Activated CD8-positive, alpha-beta memory T cell treated with anti-CD3 and anti-CD28 coated beads, Interleukin-2, amount 50 U/mL, for 48 hours (primary cell): ENCODE measurements around the gene SCTR.

Source experiments
- DNase-seq: peaks from one replicate; pipeline ENCODE4 v3.0.0-alpha.2; 2020

SCTR gene

DNA sequence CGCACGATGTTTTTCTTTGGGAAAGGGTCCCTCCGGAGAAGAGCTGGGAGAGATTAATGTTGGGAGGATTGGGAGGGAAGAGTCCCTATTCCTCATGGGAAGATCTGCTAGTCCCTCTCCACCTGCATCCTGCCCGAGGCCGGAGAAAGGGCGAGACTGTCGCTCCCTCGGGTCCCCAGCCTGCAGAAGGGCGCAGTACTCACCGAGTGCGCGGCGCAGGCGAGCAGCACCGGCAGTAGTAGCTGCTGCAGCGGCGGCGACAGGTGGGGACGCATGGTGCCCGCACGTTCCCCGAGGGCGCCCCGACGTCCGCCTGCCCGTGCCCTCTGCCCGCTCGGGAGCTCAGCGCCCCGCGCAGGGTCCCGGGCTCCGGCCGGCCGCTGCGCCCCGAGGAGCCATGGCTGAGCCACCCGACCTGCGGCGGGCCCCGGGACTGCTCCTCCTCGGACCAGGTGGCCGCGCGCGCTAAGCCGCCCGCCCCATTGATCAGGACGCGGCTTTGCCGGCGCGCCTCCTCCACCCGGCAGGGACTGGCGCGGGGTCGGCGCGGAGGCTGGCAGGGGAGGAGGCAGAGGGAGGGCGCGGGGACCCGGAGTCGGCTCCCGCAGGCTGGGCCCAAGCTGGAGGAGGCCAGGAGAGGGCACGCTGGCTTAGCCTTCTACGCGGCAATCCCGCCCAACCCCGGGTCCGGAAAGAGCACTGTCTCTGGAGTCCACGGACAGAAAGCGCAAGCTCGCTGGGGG, at the start of gene SCTR:
Gene SCTR, minus strand, starts transcription at position 532 of the 743 bp plus-strand sequence. Its CDS starts 257 bp downstream, at position 275.
- DNase-seq = no peak

DNA sequence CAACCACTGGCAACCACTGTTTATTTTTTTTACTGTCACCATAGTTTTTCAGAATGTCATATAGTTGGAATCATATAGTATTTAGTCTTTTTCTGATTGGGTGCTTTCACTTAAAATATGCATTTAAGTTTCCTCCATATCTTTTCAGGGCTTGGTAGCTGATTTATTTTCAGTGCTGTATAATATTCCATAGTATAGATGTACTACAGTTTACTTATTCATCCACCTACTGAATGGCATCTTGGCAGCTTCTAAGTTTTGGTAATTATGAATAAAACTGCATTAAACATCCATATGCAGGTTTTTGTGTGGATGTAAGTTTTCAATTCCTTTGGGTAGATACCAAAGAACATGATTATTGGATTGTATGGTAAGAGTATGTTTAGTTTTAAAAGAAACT, 43.0 kb upstream of the SCTR start:
- DNase-seq = no peak

DNA sequence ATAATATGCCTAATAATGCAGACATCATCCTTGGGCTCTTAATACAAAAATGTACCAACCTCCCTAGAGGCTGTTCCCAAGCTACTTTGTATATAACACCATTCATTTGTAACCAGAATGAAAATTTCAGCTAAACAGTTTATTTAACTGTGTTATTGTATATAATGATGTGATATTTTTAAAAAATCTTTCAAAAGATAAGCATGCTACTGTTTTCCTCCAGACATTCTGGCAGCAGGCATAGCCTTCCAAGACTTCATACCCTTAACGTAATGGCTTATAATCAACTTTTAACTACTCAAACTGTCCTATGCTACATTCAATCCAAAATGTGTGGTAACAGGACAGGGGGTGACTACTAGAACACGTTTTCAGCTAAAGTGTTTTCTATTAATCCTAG, 41.2 kb upstream of the SCTR start:
- DNase-seq = no peak

DNA sequence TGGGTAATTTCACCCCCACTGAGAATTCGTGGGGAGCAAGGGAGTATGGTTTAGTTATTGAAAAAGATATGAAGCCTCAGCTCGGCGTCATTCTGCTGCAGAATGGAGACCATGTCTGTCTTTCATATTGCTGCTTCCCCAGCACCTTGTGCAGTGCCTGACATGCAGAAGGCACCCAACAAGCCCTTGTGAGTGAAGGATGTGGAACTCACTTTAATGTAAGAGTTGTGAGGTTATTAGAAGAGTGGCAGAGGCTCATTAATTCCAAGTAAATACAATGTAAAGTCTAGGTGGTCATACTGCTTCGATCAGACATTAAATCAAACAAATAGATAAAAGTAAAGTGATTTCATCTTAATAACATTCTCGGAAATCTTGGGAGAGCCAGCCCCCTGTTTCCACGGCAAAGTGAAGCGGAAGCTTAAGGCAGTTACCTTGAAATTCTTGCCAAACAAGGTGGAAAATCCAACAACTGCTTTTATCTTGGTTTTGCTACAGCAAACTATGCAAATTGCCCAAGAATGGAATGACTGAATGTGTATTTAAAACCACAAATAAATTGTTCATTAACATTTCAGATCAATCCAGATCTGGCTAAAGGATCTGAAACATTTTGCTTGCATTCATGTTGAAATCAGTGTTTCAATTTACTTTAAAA, 29.5 kb upstream of the SCTR start:
- no peak for DNase-seq

DNA sequence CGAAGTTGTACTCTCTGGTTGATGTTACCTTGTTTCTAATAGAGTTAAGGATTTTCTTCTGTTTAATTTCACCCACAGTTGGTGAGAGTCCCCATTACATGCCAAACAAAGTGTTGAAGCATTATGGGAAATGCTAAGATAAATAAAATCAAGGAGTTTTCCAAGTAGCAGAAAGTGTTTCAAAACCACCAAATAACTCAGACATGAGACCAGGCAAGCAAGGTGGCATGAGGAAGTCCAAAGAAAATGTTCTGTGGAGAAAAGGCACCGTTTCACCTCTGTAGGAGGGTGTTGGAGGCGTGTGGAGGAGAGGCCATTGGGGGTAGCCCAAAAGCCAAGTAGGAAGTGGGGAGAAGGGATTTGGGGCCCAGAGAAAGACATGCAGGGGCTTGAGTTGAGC, 28.6 kb upstream of the SCTR start:
- no peak for DNase-seq

DNA sequence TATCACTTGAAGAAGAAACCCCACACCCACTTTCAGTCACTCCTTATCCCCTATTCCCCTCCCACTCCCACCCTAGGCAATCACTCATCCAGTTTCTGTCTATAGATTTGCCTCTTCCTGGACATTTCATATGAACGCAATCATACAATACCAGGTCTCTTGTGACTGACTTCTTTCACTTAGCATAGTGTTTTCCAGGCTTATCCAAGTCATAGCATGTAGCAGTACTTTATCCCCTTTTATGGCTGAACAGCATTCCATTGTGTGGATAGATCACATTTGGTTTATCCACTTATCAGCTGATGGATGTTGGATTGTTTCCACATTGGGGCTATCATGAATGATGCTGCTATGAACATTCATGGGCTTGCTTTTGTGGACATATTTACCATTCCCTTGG, 26.6 kb upstream of the SCTR start:
- no peak for DNase-seq

DNA sequence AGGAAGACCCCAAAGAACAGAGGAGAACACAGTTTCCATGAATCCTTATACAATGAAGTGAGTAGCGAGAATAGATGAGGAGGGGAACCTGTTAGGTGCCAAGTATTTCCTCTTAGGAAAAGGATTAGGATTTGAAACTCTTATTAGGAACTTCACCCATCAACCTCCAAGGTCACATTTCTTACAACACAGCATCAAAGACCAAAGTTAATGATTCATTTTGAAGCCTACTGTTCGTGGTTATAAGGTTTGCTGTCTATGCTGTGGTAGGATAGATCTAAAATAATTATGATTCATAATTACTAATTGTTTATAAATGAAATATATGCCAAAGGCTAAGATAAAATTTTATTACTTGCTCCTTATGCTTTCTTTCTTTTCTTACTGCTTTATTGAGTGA, 26.1 kb upstream of the SCTR start:
- DNase-seq = no peak

DNA sequence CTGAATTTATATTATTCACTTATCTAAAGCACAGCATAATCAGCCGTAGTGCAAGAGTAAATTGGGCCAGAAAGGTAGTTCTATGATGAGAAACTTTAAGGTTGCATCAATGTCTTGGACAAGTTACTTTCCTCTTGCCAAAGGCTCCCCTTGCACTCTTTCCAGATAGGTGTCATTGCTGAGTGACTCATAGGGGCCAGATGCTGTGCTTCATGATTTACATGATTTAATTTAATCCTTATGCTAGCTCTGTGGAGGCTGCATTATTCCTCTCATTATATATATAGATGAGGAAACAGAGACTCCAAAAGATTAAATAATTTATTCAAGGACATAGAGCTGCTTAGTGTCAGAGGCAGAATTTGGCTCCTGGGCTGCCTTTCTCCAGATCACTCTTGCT, 25.0 kb upstream of the SCTR start:
- no peak for DNase-seq

DNA sequence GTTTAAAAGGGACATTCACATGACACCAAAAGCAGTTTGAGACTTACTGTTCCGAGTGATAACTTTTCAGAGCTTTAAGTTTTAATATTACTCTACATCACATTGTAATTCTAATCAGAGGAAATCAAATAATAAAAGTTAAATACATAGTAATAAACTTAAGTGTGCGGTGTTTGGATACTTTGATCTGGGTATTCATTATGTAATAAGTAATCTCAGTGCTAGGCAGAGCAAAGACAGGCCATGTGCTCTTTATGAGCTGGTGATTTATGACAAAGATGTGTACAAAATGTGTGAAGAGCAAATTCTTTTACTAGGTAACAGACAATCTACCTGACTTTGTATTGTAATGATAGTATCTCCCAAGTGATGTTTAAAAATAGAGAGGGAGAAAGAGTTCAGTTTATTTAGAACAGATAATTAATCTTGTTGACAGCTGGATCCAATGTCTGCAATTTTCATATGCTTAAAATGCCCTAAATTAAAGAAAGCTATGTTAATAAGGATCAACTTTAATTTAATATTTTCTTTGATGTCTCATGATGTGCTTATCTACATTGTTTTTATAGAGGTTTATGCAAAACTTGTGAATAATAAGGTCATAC, 24.3 kb upstream of the SCTR start:
- no peak for DNase-seq

DNA sequence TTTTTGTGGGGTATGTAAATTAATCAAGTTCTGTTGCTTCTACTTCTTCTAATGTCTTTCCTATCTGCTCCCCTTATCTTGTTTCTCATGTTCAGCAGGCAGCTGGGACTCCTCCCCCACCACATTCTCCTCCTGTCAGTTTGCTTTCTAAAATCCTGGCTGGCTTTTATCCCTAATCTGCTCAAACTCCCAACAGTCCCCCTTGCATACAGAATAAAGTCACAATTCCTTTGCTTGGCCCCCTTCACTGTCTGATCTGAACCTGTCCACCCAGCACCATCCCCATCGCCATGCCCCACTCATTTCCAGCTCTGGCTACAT, 22.1 kb upstream of the SCTR start:
- no peak for DNase-seq

DNA sequence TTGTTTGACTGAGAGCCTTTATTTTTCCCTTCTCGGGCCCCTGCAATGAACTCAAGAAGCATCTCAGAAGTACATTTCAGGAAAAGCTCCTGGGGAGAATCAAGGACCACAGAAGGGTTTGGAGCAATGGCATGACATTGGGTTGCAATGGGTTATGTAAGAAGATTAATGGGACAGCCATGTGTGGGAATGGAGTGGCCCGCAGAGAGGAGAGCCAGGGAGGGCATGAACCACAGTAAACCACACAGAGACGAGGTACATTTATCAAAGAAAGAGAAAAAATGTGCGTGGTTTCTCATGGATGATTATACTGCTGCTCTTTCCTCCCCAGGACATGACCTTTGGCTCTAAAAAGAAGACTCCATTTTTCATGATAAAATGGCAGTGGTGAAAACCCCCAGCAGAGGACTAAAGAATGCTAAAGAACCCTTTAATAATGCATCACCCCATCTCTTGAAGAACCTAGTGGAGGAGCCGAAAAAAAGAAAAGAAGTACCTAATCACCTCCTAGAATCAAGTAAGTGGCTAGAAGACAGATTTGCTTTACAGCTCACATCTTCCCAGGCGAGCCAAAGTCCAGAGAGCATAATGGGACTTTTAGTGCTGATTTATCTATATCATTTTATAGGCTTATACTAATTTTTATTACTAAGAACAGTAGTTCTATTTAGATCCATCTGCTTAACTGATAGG, 21.6 kb upstream of the SCTR start:
- DNase-seq = no peak

DNA sequence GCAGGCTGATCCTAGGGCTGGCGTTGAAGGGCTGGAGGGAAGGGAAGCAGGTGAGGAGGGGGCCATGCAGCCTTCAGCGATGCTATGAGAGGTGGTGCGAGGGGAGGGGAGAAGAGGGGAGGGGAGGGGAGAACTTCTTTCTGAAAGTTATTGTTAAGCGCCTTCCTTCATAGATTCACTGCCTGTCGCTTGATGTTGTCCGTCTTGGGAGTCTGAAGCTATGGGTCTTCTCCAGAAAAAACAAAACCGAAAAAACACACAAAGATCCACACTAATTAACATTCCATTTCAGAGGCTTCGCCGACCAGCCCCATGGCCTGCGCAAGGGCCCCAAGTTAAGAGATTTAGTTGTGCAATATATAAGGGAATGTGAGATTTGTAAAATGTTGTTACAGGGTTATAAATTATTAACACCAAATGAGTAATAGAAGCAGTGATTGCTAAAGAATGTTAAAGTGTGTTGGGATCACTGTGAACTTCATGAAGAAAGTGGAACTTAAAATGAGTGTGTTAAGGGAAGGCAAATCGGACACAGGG, 20.7 kb upstream of the SCTR start:
- DNase-seq = no peak

DNA sequence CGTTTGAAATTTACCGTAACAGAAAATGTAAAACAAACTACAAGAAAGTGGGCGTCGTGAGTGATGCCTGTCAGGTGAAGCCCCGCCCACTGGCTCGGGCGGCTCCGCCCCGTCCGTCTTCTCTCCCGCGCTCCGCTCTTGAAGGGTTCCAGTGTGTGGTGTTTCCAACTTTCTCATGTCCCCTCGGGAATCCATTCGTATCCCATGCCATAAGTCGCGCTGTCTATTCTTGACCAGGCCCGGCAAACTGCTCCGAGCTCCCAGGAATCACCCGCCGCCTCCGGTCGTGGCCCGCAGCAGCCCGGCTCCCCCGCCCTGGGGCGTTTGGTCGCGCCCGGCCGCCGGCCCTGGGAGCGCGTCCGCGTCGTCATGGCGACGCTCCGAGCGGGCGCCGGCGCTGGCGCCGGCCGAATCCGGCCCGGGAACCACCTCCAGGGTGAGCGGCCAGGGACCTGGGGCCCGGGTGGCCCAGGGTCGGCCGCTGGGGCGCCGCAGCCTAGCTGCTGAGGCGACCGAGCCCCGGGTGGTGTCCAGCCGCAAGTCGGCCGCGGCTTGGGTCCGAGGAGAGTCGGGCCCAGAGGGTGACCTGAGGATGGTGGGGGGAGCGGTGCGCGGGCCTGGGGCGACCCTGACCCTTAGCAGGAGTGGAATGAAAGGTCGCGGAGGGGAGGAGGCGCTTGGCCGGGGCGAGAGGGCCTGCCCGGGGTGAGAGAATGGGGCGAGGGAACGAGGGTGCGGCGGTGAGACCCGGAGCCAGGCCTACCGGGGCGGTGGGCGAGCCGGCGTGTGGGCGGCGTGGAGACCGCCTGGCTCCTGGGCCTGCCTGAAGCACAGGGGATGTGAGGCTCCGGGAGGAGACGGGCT, 20.0 kb upstream of the SCTR start, which contains the start of gene CFAP221:
Gene CFAP221, plus strand, starts transcription at position 375 of the 864 bp plus-strand sequence. CDS start 1,683 bp downstream, outside the sequence.
- peak; percentile 78 for DNase-seq

DNA sequence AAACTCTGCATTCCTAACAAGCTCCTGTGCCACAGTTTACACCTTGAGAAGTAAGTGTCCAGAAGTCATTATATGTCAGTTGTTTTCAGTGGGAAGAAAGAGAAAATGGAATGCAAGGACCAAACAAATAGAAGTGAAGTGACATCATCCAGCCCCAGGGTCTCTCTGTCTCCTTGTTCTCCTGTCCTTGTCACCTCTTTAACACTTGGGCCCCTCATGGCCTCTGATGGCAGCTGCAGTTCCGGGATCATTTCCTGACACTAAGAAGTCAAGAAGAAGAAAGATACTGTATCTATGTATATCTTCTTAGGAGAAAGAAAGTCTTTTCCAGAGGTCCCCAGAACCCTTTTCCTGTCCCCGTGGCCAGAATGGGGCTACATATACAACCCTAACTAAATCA, 17.2 kb upstream of the SCTR start:
- no peak for DNase-seq

DNA sequence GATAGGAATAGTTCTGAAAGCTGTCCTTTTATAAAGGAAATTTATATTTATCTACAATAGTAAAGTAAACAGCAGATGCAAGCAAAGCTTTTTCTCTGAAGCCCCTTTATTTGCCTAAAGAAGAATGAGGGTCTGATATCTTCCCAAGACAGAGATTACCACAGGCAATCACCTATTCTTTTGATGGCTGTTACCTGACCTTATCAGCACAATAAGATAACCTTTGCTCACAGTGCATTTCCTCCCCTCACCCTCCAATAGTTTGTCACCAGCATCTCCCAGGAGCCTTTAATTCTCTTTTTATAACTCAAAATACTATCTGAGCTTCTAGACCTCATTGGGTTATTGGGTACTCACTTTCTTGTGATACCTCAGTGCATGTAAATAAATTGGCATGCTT, 13.5 kb upstream of the SCTR start:
- no peak for DNase-seq

DNA sequence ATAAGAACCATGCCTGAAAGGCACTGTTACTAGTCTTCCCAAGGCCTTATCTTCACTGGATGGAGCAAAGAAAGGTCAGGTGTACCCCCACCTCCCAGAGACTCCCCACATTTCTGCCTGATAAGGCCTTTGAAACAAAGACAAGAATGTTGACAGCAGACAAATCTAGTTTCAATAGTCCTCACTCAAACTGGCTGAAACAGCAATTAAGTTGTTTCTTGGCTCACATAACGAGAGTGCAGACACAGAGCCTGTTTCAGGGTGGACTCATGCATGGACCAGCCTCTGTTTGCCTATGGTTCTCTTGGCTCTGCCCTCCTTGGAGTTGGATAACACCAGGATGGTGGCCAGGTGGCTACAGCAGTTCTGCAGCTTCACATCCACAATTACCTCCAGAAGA, 12.4 kb upstream of the SCTR start:
- no peak for DNase-seq

DNA sequence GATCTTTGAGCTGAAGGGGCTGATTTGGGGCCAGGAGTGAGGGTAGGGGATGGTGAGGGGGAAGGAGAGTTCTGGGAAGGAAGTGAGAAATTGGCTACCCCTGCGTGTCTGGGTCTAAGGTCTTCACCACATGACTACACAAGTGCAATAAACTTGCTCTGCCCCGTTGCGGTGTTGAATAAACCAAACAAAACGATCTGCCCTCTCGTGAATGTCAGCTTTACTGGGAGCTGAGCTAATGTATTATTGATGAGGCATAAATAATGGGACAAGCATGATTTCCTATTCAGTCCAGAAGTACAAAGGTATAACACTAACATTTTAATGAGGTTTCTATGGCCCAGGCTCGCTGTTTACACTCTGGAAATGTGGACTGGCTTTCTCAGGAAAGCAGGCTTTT, 11.9 kb upstream of the SCTR start:
- no peak for DNase-seq

DNA sequence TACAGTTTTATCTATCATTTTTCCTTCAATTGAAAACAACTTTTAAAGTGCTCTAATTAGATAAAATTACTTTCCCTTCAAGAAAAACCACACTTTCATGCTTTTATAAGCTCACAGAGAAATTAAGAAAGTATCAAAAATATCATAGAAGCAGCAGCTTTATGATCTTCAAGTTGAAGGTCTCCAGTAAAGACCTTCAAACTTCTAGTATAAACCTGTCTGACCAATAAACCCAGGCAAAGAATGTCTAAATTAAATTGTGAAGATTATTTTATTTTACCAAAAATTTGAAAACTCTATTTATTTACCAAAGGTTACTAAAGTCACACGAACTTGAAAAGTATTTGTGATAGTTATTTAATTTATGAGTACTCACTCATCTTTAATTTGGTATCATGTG, 9.3 kb upstream of the SCTR start:
- no peak for DNase-seq

DNA sequence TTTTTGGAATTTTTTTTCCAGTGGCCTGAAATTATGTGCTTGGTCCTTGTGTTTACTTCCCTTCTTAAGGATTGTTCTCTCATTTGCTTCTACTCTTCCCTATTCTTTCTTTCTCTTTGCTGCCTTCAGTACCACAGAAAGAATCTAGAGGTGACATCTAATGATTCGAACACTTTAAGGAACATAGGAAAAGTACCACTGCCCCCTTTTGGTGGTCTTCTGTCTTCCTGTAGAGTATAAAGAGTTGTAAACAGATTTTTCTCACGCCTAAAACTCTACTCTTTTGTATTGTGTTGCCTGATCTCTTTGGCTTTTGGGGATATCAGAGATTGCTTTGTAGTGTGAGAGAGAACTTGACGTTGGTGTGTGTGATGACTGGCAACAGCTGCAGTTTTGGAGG, 7.0 kb upstream of the SCTR start:
- DNase-seq = no peak

DNA sequence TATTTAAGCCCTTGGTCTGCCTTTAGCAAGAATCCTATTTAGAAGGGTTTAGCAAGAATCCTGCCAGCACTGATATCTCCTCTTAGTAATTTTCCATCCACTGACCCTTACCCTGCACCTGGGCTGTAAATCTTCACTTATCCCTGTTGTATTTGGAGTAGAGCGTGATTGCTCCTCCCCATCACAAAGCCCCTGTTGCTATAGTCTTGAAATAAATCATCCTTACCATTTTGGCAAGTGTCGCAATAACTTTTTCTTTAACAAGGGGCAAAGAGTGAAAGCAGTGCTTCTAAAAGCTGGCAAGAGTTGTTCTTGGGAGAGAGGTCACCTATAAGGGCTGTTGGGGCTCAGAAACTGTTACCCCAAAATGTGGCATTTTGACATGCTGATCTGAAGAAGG, 3.7 kb upstream of the SCTR start:
- no peak for DNase-seq

DNA sequence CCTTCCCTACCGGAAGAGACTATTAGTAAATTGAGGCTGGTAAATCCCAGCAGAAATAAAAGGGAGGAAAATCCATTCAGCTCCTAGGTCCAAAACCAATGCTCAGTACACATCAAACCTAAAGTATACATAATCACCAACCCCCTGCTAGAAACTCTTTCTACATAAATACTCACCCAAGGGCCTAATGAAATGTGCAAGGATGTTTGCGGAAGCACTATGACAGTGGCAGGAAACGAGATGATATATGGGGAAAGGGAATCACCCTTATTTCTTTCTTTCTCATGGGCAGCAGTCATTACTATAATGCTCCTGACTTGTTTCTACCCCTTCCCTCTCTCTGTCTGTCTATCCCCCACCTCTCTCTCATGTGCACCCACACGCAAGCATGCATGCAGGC, 1.3 kb upstream of the SCTR start:
- DNase-seq = no peak

DNA sequence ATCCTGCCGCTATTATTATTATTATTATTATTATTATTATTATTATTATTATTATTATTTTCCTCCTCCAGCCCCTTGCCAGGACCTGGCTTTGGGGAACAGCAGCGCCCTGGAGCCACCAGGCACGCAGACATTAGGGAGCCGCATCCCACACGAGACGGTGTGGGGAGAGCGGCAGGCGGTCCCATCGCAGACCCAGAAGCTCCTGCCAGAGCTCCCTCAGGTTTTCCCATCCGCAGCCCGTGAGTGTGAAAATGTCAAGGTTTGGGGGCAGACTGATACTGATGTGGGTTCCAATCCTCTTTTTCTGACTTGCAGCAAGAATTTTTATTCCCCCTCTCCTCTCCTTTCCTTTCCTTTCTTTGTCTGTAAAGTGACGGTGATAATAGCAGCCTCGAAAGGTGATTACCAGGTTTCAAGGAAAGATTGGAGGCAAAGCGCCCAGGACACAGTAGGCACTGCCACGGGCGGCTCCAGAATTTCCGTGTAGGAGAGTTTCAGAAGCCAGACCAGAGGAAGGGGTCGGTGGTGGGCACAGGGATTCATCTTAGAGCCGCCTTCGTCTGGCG, 816 bp downstream of the SCTR start:
- DNase-seq = no peak
